Brain microvascular endothelial cell (primary cell): Measurements from ENCODE around the gene SMIM9.

Source experiments
- DNase-seq: peaks from one replicate; pipeline ENCODE4 v3.0.0-alpha.2; 2020
- H3K27ac ChIP-seq: fragments of 250-450 bp; sonication (Bioruptor Pico); 2 replicates; pipeline ENCODE4 v1.5.1; 2020; ENCODE audit warnings: mild to moderate bottlenecking, moderate library complexity
- H3K27me3 ChIP-seq: fragments of 250-450 bp; sonication (Bioruptor Pico); replicated peaks from 2 replicates; pipeline ENCODE4 v1.5.1; 2020; ENCODE audit warnings: mild to moderate bottlenecking
- H3K36me3 ChIP-seq: fragments of 250-450 bp; sonication (Bioruptor Pico); replicated peaks from 2 replicates; pipeline ENCODE4 v1.5.1; 2020; ENCODE audit warnings: mild to moderate bottlenecking
- H3K4me3 ChIP-seq: 2 replicates; pipeline ENCODE4 v1.5.1; 2011; ENCODE audit warnings: low read depth, mild to moderate bottlenecking, control low read depth, low read length, moderate library complexity
- CTCF ChIP-seq: IDR thresholded peaks from 2 replicates; pipeline ENCODE4 v1.5.1; 2011; ENCODE audit warnings: low read depth, mild to moderate bottlenecking, moderate library complexity, low read length, control low read depth, inconsistent platforms; ENCODE audit errors: missing control alignments
- in situ Hi-C: cut with HindIII; loops from 2 replicates; pipeline ENCODE4 v1.10.0; 2017; ENCODE audit warnings: low sequenced_read_pairs, low pct_ligation_motif_present

SMIM9 gene

GRCh38 chrX:154793084-154793795 lies 41.2 kb downstream of the SMIM9 start:
- Histone ChIP-seq H3K4me3 (no peak overlapping the region), H3K27me3 (no peaks in the 10 kb centered on the region), H3K36me3 (no peaks in the 10 kb centered on the region), H3K27ac (no peak overlapping the region)
- no peak for DNase-seq
- in situ Hi-C loops: no loop called here
- no peak for TF ChIP-seq CTCF

- no peaks in the 10 kb centered on the region for H3K27me3 ChIP-seq
- no peak overlapping the region for H3K27ac ChIP-seq
- no peak for TF ChIP-seq CTCF
- in situ Hi-C loops: no loop called here
- no peak for DNase-seq
- no peaks in the 10 kb centered on the region for H3K36me3 ChIP-seq
- no peak overlapping the region for H3K4me3 ChIP-seq
These were observed 42.5 kb downstream of the SMIM9 start for GRCh38 chrX:154791939-154792338.

GRCh38 chrX:154791467-154791866 lies 43.0 kb downstream of the SMIM9 start:
- Histone ChIP-seq H3K4me3 (no peak overlapping the region), H3K27ac (no peak overlapping the region), H3K27me3 (no peaks in the 10 kb centered on the region), H3K36me3 (no peaks in the 10 kb centered on the region)
- no peak for DNase-seq
- no peak for TF ChIP-seq CTCF
- in situ Hi-C loops: no loop called here

GRCh38 chrX:154785716-154786115 lies 48.7 kb downstream of the SMIM9 start:
- no peak for TF ChIP-seq CTCF
- Histone ChIP-seq H3K4me3 (no peak overlapping the region), H3K27ac (no peak overlapping the region), H3K36me3 (no peaks in the 10 kb centered on the region), H3K27me3 (no peaks in the 10 kb centered on the region)
- in situ Hi-C loops: no loop called here
- no peak for DNase-seq

GRCh38 chrX:154784149-154784995 lies 50.1 kb downstream of the SMIM9 start:
- Histone ChIP-seq H3K27me3 (no peaks in the 10 kb centered on the region), H3K36me3 (no peaks in the 10 kb centered on the region), H3K4me3 (no peak overlapping the region), H3K27ac (no peak overlapping the region)
- no peak for TF ChIP-seq CTCF
- DNase-seq: no peak
- in situ Hi-C loops: no loop called here
